Lower lobe of right lung (tissue), 2 donors: ENCODE results near the gene RGP1. TPM values are rescaled to one million over a fixed set of nuclear protein-coding genes. Genes with fewer than 3 reads are reported as not detected.

Source experiments
- ATAC-seq, 2 donors: fragments of 200-7000 bp; cut with Tn5 transposase; one replicate each; pipeline ENCODE4 v1.9.1; 2020 to 2022; ENCODE audit warnings: mild to moderate bottlenecking in 2 of 2, moderate library complexity in 2 of 2
- DNase-seq: peaks from one replicate; pipeline ENCODE4 v3.0.0-alpha.2; 2020
- H3K27ac ChIP-seq: fragments of 200-600 bp; one replicate; pipeline ENCODE4 v1.8.0; 2022
- H3K27me3 ChIP-seq: fragments of 200-600 bp; one replicate; pipeline ENCODE4 v1.8.0; 2022; ENCODE audit warnings: low read depth
- H3K36me3 ChIP-seq: fragments of 200-600 bp; one replicate; pipeline ENCODE4 v1.8.0; 2022; ENCODE audit warnings: mild to moderate bottlenecking
- H3K4me1 ChIP-seq: fragments of 200-600 bp; one replicate; pipeline ENCODE4 v1.8.0; 2022
- H3K4me3 ChIP-seq: fragments of 200-600 bp; one replicate; pipeline ENCODE4 v1.8.0; 2022; ENCODE audit warnings: mild to moderate bottlenecking
- H3K9me3 ChIP-seq: fragments of 200-600 bp; one replicate; pipeline ENCODE4 v1.8.0; 2022
- CTCF ChIP-seq: fragments of 200-600 bp; IDR thresholded peaks from one replicate; pipeline ENCODE4 v1.8.0; 2022; ENCODE audit warnings: antibody characterized with exemption, mild to moderate bottlenecking
- intact Hi-C: fragments of 100-400 bp; cut with DNase I; formaldehyde crosslinking; loops from one replicate; pipeline ENCODE4 v1.11.0; 2022
- total RNA-seq: library from RNA; stranded (reverse); fragmentation: NEBNext Ultra II Directional; extraction: Animal tissue kit (Norgen Biotek cat#: 25700); gene quantifications from one replicate; pipeline ENCODE4 v1.2.1, GENCODE V29; 2021
- donor health status: DM: no; HTN: yes; CAD: no; lungs with severe emphysema.

Gene RGP1
- total RNA-seq, 1 donor from 2014 or later: 29.6 TPM

- no peak for DNase-seq
- intact Hi-C loops: no loop called here
- no peak for TF ChIP-seq CTCF
- ATAC-seq: no peak
- no peaks in the 10 kb centered on the region for H3K27me3 ChIP-seq
- H3K4me3 ChIP-seq: no peak overlapping the region
- H3K27ac ChIP-seq: no peak overlapping the region
- H3K4me1 ChIP-seq: no peaks in the 10 kb centered on the region
- no peaks in the 10 kb centered on the region for H3K9me3 ChIP-seq
- H3K36me3 ChIP-seq: peaks cover 100% of the 10 kb centered on the region
Measured at GRCh38 chr9:35705372-35705771, 43.7 kb upstream of the RGP1 start.

DNA sequence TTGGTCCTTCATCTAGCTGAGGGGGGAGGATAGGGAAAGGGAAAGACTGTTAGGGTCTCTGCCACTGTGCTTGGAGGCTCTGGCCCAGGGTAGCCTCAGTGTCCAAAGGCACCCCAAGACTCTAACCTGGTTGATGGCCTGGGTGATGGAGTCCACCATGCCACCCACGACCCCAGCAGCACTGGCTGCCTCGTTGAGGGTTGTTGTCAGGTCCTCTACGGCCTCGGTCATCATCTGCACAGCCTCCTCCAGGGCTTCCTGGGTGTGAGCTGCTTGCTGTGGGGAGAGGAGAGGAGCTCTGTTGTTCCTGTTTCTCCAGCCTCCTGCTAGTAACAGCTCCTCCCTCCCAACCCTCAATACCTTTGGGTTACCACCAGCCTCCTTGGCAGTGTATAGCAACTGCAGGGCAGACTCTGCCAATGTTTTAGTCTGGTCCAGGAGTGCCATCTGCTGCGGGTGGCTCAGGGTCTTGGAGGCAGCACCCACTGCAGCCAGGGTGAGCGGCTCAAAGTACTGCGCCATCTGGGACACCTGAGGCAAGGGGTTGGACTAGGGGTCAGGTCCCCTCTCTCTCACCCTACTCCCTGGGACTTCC is 43.2 kb upstream of the RGP1 start:
- DNase-seq (no peak), ATAC-seq (no peak)
- no peaks in the 10 kb centered on the region for H3K27me3 ChIP-seq
- intact Hi-C loops: no loop called here
- no peak overlapping the region for H3K27ac ChIP-seq
- no peak overlapping the region for H3K4me3 ChIP-seq
- TF ChIP-seq CTCF: no peak
- peaks cover 100% of the 10 kb centered on the region for H3K36me3 ChIP-seq
- H3K9me3 ChIP-seq: no peaks in the 10 kb centered on the region
- no peaks in the 10 kb centered on the region for H3K4me1 ChIP-seq

- Histone ChIP-seq H3K27ac (no peak overlapping the region), H3K4me1 (no peaks in the 10 kb centered on the region), H3K36me3 (peaks cover 100% of the 10 kb centered on the region), H3K27me3 (no peaks in the 10 kb centered on the region), H3K9me3 (no peaks in the 10 kb centered on the region), H3K4me3 (no peak overlapping the region)
- ATAC-seq: no peak
- no peak for TF ChIP-seq CTCF
- intact Hi-C loops: no loop called here
- DNase-seq: no peak
Measured at GRCh38 chr9:35706951-35707350, 42.1 kb upstream of the RGP1 start.

DNA sequence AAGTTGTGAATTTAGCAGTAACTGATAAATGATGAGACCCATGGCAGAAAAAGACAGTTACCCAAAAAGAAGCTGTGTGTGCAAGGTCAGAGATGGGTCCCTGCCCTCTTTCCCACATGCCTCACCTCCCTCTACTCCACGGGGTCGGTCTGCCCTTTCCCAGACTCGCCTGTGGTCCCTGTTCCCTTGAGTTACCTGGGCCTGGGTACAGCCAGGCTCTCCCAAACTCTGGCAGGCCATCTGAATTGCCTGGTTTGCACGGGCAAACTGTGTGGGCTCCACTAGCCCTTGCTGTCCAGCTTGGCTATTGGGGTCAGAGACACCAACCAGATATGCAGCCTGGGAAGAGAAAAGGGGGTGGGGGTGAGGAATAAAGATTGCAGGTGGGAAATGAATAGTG is 40.9 kb upstream of the RGP1 start:
- intact Hi-C loops: no loop called here
- TF ChIP-seq CTCF: no peak

DNA sequence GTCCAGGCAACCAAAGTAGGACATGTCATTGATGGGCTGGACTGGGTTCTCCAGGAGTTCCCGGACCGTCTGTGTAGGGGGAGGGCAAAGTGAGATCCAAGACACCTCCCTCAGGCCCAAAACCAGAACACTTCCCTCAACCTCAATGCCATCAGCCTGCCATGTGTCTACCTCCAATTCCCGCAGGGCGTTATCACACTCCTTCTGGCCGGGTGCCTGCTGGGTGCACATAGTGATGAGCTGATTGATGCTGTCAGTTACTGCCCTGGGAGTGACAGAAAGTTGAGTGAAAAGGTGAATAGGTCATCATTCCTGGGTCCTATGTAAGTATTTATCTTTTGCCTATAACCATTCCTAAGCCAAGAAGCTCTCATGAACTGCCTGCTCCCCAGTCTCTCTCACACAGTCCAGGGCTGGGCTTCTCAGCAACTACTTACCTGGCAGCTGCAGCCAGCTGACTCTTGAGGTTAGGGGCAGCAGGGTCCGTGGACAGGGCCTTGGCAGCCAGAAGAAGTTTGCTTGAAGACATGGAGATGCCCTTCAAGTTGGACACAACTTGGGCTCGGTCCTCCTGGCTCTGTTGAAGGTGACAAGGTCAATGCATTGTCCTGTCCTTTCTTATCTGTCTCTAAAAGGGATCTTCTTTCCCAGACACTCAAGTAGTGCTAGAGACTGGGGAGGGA is 38.1 kb upstream of the RGP1 start:
- Histone ChIP-seq H3K27ac (no peak overlapping the region), H3K4me1 (no peaks in the 10 kb centered on the region), H3K9me3 (no peaks in the 10 kb centered on the region), H3K36me3 (peaks cover 100% of the 10 kb centered on the region), H3K4me3 (no peak overlapping the region), H3K27me3 (no peaks in the 10 kb centered on the region)
- intact Hi-C loops: no loop called here
- no peak for ATAC-seq
- TF ChIP-seq CTCF: no peak
- DNase-seq: no peak

More for the DNA sequence above, 40.9 kb upstream of the RGP1 start:
- H3K4me1 ChIP-seq: no peaks in the 10 kb centered on the region
- no peaks in the 10 kb centered on the region for H3K9me3 ChIP-seq
- no peak overlapping the region for H3K27ac ChIP-seq
- ATAC-seq (no peak), DNase-seq (no peak)
- peaks cover 100% of the 10 kb centered on the region for H3K36me3 ChIP-seq
- no peaks in the 10 kb centered on the region for H3K27me3 ChIP-seq
- H3K4me3 ChIP-seq: no peak overlapping the region
